Muscle of back (tissue), 13 donors: ENCODE results near the gene TACO1. TPM values are rescaled to one million over a fixed set of nuclear protein-coding genes. Genes with fewer than 3 reads are reported as not detected.

Source experiments
- DNase-seq, 3 donors: peaks; one replicate each; pipeline versions ENCODE4 v3.0.0 to v3.0.0-alpha.2; 2013
- long read RNA-seq, 9 donors: transcript quantifications; one replicate each; lab custom pipeline, GENCODE V29; 2026
- polyA plus RNA-seq, 10 donors: library from polyadenylated mRNA; unstranded; fragments of 120-200 nt; gene quantifications; one replicate each; pipeline ENCODE4 v1.2.1, GENCODE V29; 2013; ENCODE audit not compliant: insufficient read length in 10 of 10

Gene TACO1
- polyA plus RNA-seq: 10 to 100 TPM; 14.6 to 18.6 (median 17.2) TPM
- long read RNA-seq, donor 1, partial matches to known transcripts: 0 of 4 reads
- long read RNA-seq, donor 1, other reads (novel, unspliced or antisense): 0 of 4 reads
- long read RNA-seq, donor 2, transcript TACO1-201 (5 exons, 1,469 nt): major isoform, 8 of 8 reads
- long read RNA-seq, donor 2, partial matches to known transcripts: 0 of 8 reads
- long read RNA-seq, donor 2, other reads (novel, unspliced or antisense): 0 of 8 reads
- long read RNA-seq, donor 3: 0 reads
- long read RNA-seq, donor 4, partial matches to known transcripts: 0 of 1 reads
- long read RNA-seq, donor 4, other reads (novel, unspliced or antisense): 0 of 1 reads
- long read RNA-seq, donor 5, transcript TACO1-201 (5 exons, 1,469 nt): major isoform, 5 of 5 reads
- long read RNA-seq, donor 5, partial matches to known transcripts: 0 of 5 reads
- long read RNA-seq, donor 5, other reads (novel, unspliced or antisense): 0 of 5 reads
- long read RNA-seq, donor 6, transcript TACO1-201 (5 exons, 1,469 nt): major isoform, 7 of 7 reads
- long read RNA-seq, donor 6, partial matches to known transcripts: 0 of 7 reads
- long read RNA-seq, donor 6, other reads (novel, unspliced or antisense): 0 of 7 reads
- long read RNA-seq, donor 7, partial matches to known transcripts: 0 of 4 reads
- long read RNA-seq, donor 7, other reads (novel, unspliced or antisense): 0 of 4 reads
- long read RNA-seq, donor 8, partial matches to known transcripts: 0 of 4 reads
- long read RNA-seq, donor 8, other reads (novel, unspliced or antisense): 0 of 4 reads
- long read RNA-seq, donor 9, partial matches to known transcripts: 0 of 2 reads
- long read RNA-seq, donor 9, other reads (novel, unspliced or antisense): 0 of 2 reads

- DNase-seq: peak; percentile 74 to 91 (median 86)
Measured at GRCh38 chr17:63600569-63601438, at the start of gene TACO1. TACO1 (plus strand) TSS chr17:63600895; CDS start chr17:63601084, 189 bp downstream.

- no peak for DNase-seq
Measured at GRCh38 chr17:63552211-63552610, 48.5 kb upstream of the TACO1 start.

DNA sequence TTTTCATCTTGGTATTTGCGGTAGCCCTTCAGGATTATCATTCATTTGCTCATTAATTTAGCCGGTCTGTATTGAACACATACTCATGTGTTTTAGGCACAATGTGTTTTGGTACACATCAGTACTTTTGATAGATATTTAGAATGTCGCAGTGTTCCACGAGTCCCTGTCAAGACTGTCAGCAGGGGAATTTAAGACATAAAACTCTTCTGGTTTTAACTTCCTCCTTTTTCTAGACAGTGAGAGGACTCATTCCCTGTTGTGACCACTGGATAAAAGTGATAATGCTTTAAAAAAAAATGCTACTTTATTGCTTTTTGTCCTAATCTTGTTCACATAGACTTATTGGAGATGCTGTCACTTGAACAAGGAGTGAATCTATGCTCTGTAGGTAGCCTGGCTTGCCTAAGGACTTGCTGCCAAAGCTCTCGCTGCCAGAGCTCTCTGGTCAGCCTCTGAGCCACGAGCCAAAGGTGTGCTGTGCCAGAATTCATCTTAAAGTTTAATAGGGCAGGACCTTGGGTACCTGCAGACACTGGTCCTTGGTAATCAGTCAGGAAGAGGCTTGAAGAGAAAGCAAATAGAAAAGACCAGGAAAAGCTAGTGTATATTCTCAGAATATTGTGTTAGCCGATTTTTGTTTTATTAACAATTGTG, 45.1 kb upstream of the TACO1 start:
- DNase-seq: no peak

- DNase-seq: no peak
Measured at GRCh38 chr17:63557416-63557815, 43.3 kb upstream of the TACO1 start.

DNA sequence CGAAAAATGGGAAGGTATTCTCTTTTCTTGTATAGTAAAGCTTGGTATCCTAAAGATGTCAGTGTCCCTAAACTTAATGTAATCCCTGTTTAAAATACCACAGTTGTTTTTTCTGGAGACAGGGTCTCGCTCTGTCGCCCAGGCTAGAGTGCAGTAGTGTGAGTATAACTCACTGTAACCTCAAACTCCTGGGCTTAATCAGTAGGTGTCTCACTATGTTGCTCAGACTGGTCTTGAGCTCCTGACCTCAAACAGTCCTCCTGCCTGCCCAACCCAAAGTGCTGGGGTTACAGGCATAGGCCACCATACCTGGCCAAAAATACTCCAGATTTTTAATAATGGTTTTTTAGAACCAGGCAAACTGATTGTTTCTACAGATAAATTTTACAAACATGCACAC, 42.3 kb upstream of the TACO1 start:
- no peak for DNase-seq

DNA sequence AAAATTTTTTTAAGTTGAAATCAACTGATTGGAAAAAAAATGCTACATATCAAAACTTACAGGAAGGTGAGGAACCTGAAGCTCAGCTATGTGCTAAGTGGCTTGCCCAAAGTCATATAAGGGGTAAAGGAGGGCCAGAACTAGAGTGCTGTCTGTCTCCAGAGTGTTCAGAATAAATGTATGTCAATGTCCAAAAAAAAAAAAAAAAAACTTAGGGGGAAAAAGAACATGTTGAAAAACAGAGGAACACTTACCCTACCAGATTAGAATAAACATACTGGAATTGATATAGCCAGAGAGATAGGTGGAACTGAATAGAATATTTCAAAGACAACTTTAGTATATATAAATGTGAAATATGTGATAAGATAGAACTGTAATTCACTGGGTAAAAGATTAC, 38.9 kb upstream of the TACO1 start:
- no peak for DNase-seq

DNA sequence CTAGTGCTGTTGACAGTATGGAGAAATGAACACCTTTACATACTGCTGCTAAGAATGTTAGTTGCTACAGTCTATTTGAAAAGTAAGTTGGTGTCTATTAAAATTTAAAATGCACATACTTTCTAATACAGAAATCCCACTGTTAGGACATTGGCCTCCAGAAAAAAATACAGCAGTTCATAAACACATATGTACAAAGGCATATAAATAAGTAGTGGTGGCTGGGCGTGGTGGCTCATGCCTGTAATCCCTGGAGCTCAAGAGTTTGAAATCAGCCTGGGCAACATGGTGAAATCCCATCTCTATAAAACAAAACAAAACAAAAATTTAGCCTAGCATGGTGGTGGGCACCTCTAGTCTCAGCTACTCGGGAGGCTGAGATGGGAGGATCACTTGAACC, 37.4 kb upstream of the TACO1 start:
- DNase-seq: no peak

GRCh38 chr17:63564562-63564961, 36.1 kb upstream of the TACO1 start:
- no peak for DNase-seq

GRCh38 chr17:63567229-63567628, 33.5 kb upstream of the TACO1 start:
- no peak for DNase-seq

DNA sequence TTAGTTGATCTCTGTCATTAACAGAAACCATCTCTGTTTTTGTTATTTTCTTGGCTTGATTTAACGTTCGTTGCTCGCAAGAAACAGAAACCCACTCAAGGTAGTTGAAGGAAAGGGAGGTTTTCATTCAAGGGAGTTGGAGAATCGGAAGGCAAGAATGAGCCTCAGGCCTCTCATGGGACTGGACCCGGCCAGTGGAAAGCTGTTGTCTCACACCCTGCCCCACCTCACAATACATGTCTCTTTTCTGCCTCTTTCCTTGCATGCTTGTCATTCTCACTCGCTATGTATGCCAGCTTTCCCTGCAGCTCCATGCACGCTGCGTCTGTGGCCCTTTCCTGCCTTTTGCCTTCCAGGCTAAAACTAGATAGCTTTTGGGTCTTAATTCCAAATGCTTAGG, 32.1 kb upstream of the TACO1 start:
- no peak for DNase-seq

- peak in 1 of 3 donors; percentile 12 for DNase-seq
Measured at GRCh38 chr17:63571632-63572310, 28.9 kb upstream of the TACO1 start.

DNA sequence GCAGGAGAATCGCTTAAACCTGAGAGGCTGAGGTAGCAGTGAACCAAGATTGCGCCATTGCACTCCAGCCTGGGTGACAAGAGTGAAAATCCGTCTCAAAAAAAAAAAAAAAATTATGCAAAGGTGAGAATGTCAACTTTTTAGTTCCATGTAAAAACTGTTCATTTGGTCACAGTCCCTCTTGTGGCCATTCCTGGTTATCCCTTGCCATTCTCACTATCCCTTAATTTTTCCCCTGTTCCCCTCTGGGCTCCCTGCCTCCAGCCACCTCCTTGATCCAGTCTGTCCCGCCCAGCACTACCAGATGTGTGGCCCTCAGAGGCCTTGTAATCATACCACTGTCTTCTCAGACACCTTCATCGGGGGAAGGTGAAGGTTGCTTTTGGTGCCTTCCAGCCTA, 27.1 kb upstream of the TACO1 start:
- DNase-seq: no peak

GRCh38 chr17:63578027-63578768, 22.5 kb upstream of the TACO1 start:
- no peak for DNase-seq

GRCh38 chr17:63578769-63579111, 22.0 kb upstream of the TACO1 start:
- DNase-seq: no peak

DNA sequence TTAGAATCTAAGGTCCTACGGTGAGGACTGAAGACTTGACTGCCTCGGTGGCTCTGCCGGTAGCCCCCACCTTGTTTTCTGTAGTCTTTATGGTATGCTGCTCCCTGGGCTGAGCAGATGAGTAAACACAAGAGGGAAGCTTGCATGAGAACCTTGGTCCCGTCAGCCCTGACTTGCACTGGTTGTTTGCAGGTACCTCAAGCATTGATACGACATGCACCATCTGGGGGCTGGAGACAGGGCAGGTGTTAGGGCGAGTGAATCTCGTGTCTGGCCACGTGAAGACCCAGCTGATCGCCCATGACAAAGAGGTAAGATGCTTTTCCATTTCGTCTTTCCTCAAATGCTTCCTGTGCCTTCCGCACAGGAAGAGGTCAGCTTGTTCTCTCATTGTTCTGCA, 21.1 kb upstream of the TACO1 start:
- DNase-seq: peak in 1 of 3 donors; percentile 5

- DNase-seq: no peak
Measured at GRCh38 chr17:63587770-63588169, 12.9 kb upstream of the TACO1 start.

- no peak for DNase-seq
Measured at GRCh38 chr17:63588797-63589196, 11.9 kb upstream of the TACO1 start.

DNA sequence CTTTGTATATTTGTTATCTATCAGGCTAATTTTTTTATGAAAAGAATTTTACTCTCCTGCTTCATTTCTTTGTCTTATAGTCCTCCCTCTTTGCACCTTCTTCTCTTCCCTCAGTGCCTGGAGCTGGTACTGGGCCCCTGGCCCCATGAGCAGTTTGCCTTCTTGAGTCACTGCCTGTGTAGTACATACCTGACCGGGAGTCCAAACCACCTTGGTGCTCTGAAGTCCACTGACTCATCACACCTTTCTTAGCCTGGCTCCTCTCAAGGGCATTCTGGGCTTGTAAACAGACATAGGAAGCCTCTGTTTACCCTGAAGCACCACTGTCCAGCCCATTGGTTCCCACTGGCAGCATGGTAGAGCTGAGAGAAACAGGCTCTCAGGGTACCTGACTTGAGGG, 11.0 kb upstream of the TACO1 start:
- no peak for DNase-seq

DNA sequence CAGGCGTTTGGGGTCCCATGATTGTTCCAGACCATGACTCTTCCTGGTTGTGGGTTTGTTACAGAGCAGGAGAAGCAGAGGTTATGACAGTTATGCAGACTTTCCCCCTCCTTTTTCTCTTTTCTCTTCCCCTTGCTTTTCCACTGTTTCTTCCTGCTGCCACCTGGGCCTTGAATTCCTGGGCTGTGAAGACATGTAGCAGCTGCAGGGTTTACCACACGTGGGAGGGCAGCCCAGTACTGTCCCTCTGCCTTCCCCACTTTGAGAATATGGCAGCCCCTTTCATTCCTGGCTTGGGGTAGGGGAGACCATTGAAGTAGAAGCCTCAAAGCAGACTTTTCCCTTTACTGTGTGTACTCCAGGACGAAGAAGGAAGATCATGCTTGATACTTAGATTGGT, 7.9 kb upstream of the TACO1 start:
- DNase-seq: no peak

DNA sequence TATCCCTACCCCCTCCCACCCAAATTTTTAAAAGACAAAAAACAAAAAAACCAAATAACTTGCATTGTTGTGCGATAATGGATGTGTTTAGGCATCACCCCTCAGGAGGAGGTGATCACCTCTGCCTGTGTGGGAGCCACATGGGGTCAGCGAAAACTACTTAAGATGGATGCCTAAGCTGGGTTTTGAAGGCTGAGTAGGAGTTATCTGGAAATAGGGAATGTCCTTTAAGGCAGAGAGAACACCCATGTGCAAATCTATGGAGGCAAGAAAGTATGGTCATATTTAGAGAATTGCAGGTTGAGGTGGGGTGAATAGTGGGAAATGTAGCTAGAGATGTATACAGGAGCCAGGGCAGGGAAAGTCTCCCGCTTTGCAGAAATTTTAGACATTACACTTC, 5.6 kb upstream of the TACO1 start:
- DNase-seq: no peak
